Sigmoid colon (tissue), 4 donors: ENCODE measurements around the gene RITA1.

Source experiments
- CTCF ChIP-seq, 4 experiments: fragments of 450-650 bp in 3 of 4; fragments of 200-600 bp in 1 of 4; IDR thresholded peaks; one replicate each; pipeline ENCODE4 v1.5.1; 2016 to 2019; ENCODE audit warnings: antibody characterized with exemption in 4 of 4, mild to moderate bottlenecking in 3 of 4, moderate library complexity in 2 of 4
- EP300 ChIP-seq, 4 donors: sonication (generic); formaldehyde crosslinking; IDR thresholded peaks; one replicate each; pipeline ENCODE4 v1.6.1; 2017; ENCODE audit warnings: antibody characterized with exemption in 4 of 4
- POLR2A ChIP-seq, 2 donors: fragments of 450-650 bp; IDR thresholded peaks; one replicate each; pipeline ENCODE4 v1.6.1; 2016; ENCODE audit warnings: antibody characterized with exemption in 2 of 2, mild to moderate bottlenecking in 2 of 2, moderate library complexity in 2 of 2
- POLR2AphosphoS5 ChIP-seq, 4 donors: sonication (generic); formaldehyde crosslinking; IDR thresholded peaks; one replicate each; pipeline ENCODE4 v1.6.1; 2017; ENCODE audit warnings: antibody characterized with exemption in 4 of 4

GRCh38 chr12:113226696-113227568 lies 41.4 kb downstream of the RITA1 start:
- TF ChIP-seq CTCF (IDR thresholded peaks at IDR 0.05) (no peak), POLR2AphosphoS5 (IDR thresholded peaks at IDR 0.05) (no peak), POLR2A (IDR thresholded peaks at IDR 0.05) (no peak), EP300 (IDR thresholded peaks at IDR 0.05) (no peak)
